Gastroesophageal sphincter (tissue), 3 donors: Measurements from ENCODE around the gene SORCS3.

Experiments
- CTCF ChIP-seq, 4 experiments: fragments of 200-600 bp in 2 of 4; fragments of 450-650 bp in 2 of 4; sonication (generic) in 1 of 4; IDR thresholded peaks; one replicate each; pipeline ENCODE4 v1.5.1; 2017 to 2019; ENCODE audit warnings: antibody characterized with exemption in 4 of 4, mild to moderate bottlenecking in 2 of 4, moderate library complexity in 2 of 4
- EP300 ChIP-seq: sonication (generic); formaldehyde crosslinking; IDR thresholded peaks from one replicate; pipeline ENCODE4 v1.6.1; 2017; ENCODE audit warnings: antibody characterized with exemption, mild to moderate bottlenecking
- POLR2AphosphoS5 ChIP-seq: sonication (generic); formaldehyde crosslinking; IDR thresholded peaks from one replicate; pipeline ENCODE4 v1.6.1; 2017; ENCODE audit warnings: antibody characterized with exemption

- TF ChIP-seq CTCF (IDR thresholded peaks at IDR 0.05), result no peak
- no peak for TF ChIP-seq POLR2AphosphoS5
- no peak for TF ChIP-seq EP300
Measured at GRCh38 chr10:104809288-104810090, 168.4 kb downstream of the SORCS3 start.
